GM21723 (cell line): ENCODE data around the gene STAG3.
"Not testable (repeated sequence)": the region's sequence is repeated elsewhere in the genome, so short reads cannot be mapped to it uniquely, and the experiment has no call there.

Source experiments
- ATAC-seq: cut with Tn5 transposase; IDR thresholded peaks from one replicate; pipeline ENCODE4 v1.9.1; 2021; ENCODE audit warnings: mild to moderate bottlenecking, moderate library complexity; ENCODE audit not compliant: unreplicated experiment

The STAG3 gene

GRCh38 chr7:100171840-100172239 is 5.9 kb upstream of the STAG3 start:
- no peak for ATAC-seq

- no peak for ATAC-seq
These were observed 3.8 kb upstream of the STAG3 start for GRCh38 chr7:100173806-100174495.

- no peak for ATAC-seq
These were observed 3.1 kb upstream of the STAG3 start for GRCh38 chr7:100174582-100174981.

DNA sequence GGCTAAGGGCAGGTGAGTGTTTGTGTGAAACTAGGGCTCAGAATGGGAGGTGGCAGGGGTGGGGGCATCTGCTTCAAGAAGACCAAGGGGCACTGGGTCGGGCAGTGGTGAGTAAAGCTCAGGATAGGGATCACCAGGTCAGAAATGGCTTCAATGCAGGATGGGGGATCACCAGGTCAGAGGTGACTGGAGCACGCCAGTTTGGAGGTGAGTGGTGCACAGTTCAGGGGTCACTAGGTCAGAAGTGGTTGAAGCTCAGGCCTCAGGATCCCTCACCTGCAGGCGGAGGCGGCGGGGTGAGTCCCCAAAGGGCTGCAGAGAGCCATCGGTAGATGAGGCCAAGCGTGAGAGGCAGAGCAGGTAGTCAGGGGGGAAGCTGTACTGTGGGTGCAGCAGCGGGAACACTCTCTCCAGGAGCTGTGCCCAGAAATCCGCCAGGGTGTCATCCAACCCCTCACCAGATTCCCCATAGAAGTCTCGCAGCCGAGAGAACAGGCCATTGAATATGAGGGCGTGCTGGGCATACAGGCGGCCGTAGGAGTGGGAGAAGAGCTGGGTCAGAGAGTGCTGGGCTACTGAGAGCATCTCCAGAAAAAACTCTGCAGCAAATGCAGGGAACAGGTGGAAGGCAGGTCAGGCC is 2.3 kb upstream of the STAG3 start:
- no peak for ATAC-seq

DNA sequence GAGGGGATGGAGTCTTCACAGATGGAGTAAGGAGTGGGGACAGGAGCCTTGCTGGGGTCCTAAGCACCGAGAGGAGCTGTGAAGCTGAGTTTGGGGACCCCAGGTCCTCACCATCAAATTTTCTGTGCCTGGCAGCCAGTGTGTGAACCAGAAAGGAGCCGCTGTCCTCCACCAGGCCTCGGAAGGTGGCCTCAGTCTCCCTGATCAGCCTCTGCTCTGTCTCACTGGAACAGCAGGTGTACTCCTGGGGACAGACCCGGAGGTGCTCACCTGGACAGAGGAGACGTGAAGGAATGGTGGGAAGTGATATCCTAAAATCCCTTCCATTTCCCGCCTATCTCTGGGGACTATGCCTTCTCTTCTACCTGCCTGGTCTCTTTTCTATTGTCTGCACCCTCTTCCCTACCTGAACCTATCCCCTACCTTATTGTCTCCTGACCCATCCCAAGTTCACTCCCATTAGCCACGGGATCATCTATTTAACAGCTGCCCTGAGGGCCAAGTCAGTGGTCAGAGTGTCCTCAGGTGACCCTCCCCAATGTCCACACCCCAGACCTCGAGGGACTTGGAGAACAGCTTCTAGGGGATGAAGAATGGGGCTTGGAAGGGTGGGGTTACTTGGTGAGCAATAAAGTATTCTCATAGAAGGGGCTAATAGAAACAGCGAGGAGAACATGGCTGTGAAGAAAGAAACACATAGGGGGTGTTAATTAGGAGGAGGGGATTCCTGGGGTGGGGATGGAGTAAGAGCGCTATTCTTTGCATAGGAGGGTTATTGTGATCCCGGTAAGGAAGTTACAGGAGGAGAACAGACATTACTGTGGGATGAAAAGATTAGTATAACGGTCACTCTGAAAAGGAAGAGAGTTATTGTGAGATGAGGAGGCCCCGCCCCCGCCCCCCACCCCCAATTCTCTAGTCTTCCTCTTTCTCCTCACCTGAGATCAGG is 1.3 kb upstream of the STAG3 start:
- no peak for ATAC-seq

DNA sequence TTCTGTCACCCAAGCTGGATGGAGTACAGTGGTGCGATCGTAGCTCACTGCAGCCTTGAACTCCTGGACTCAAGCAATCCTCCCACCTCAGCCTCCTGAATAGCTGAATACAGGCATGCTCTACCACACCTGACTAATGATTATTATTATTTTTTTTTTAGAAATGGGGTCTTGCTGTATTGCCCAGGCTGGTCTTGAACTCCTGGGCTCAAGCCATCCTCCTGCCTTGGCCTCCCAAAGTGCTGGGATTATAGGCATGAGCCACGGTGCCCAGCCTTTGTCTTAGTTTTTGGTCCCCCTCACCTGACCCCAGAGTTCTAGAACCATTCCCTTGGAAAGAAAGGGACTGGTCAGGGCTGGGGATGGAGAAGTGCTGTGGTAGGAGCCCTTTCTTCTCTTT is 2.4 kb downstream of the STAG3 start:
- ATAC-seq: not testable (repeated sequence)

- ATAC-seq: not testable (repeated sequence)
These were observed 4.9 kb downstream of the STAG3 start for GRCh38 chr7:100182616-100183015.

DNA sequence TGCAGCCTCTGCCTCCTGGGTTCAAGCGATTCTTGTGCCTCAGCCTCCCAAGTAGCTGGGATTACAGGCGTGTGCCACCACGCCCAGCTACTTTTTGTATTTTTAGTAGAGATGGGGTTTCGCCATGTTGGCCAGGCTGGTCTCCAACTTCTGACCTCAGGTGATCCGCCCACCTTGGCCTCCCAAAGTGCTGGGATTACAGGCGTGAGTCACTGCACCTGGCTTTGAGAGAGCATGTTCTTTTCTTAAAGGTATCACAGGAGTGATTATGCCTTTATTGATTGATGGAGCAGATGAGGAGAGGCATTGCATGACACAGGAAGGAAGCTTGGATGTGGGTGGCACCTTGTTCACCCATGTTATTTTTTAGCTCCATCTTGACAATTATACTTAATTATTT is 5.4 kb downstream of the STAG3 start:
- ATAC-seq: not testable (repeated sequence)

DNA sequence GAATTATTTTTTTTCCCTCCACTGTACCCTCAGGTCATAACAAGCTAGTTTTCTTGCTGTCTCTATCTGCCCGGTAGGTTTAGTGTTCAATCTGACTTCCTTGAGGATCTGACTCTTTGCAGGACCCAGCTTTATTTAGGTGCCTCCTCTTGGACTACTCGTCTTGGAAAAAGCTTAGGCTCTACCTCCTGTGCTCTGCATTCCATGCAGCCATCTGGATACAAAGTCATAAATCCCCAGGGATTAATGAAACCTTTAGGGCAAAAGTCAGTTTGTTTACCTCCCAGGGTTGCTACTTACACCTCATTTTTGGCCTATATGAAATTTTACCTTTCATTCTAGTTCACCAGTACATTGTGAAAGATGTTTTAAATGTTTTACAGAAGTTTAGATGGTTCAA is 8.0 kb downstream of the STAG3 start:
- ATAC-seq: no peak

DNA sequence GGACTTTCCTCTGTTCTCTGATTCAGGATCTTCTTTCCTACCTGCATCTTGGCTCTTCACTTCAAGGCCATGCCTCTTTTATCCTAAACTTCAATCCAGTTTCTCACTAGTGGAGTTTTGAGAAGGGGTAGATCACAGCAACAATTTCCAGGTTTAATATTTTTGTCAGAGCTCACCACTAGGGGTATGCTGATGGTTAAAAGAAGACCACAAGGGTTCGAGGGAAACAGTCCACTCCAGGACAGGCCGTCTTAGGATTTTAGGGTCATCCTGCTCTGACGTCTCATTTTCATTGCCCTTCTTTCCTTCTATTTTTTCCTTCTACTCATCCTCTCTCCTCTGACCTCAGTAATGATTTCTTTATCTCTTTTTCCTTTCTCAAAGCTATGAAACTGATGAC is 11.3 kb downstream of the STAG3 start:
- ATAC-seq: no peak

- no peak for ATAC-seq
These were observed 12.5 kb downstream of the STAG3 start for GRCh38 chr7:100190048-100190711.

DNA sequence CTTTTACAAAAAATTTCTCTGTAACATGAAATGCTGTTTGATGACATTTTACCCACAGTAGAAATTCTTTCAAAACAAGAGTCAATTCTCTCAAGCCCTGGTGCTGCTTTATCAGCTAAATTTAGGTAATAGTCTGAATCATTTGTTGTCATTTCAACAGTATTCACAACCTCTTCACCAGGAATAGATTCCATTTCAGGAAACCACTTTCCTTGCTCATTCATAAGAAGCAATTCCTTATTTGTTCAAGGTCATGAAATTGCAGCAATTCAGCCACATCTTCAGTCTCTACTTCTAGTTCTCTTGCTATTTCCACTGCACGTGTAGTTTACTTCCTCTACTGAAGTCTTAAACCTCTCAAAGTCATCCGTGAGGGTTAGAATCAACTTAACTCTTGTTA is 14.1 kb downstream of the STAG3 start:
- ATAC-seq: no peak

GRCh38 chr7:100192281-100192862 is 14.7 kb downstream of the STAG3 start:
- not testable (repeated sequence) for ATAC-seq

DNA sequence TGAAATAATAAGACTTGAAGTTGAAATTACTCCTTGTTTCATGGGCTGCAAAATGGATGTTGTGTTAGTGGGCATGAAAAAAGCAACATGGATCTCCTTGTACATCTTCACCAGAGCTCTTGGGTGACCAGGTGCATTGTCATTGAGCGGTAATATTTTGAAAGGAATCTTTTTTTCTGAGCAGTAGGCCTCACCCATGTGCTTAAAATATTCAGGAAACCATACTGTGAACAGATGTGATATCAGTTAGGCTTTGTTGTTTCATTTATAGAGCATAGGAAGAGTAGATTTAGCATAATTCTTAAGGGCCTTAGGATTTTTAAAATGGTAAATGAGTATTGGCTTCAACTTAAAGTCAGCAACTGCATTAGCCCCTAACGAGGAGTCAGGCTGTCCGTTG is 15.3 kb downstream of the STAG3 start:
- ATAC-seq: no peak

- ATAC-seq: no peak
These were observed 17.5 kb downstream of the STAG3 start for GRCh38 chr7:100195222-100195621.

- not testable (repeated sequence) for ATAC-seq
These were observed 18.2 kb downstream of the STAG3 start for GRCh38 chr7:100195901-100196322.

GRCh38 chr7:100198266-100198665 is 20.5 kb downstream of the STAG3 start:
- ATAC-seq: no peak

GRCh38 chr7:100200693-100201092 is 23.0 kb downstream of the STAG3 start:
- no peak for ATAC-seq

GRCh38 chr7:100204454-100204853 is 26.7 kb downstream of the STAG3 start:
- no peak for ATAC-seq

DNA sequence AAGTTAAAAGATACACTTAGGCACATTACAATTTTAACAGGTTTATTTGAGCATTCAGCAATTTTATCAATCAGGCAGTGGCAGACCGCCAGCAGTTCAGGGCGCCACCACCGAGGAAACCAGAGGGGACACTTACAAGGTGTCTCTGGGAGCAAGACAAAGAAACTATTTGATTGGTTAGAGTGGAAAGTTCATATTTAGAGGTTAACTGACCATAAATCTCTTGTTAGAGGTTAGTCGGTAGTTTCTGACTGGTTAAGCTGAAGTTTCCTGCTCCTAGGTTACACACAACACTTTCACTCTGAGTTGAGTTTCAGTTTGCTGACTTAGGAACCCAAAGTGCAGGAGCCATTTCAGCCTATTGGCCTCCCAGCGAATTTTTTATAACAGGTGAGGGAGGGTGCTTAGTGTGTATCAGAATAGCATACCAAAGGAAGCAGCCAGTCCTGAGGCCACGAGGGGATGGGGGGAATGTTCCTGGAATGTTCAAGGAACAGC is 31.2 kb downstream of the STAG3 start:
- peak; percentile 77 for ATAC-seq
